Endothelial cell of umbilical vein (primary cell): ENCODE measurements around the gene PPP4R1. TPM values are rescaled to one million over a fixed set of nuclear protein-coding genes. Genes with fewer than 3 reads are reported as not detected.

Experiments used
- BruUV-seq: library from RNA; stranded (reverse); fragments of 400-500 nt; replicated peaks from 2 replicates; lab custom pipeline; 2021; lab: Mats Ljungman, UMichigan
- CTCF ChIA-PET: fragments of 300-600, 350-600 bp; sonication (Branson Sonifier 250); formaldehyde crosslinking; loops from one replicate; lab custom pipeline; 2021; ENCODE audit warnings: antibody characterized with exemption, inconsistent platforms; lab: Charles Lee
- POLR2A ChIA-PET: fragments of 300-600, 350-600 bp; sonication (Branson Sonifier 250); formaldehyde crosslinking; loops from one replicate; lab custom pipeline; 2021; ENCODE audit warnings: antibody characterized with exemption, inconsistent platforms; lab: Charles Lee
- DNase-seq: peaks from one replicate; pipeline ENCODE4 v3.0.0-alpha.2; 2011; ENCODE audit warnings: low read depth, low spot score
- FAIRE-seq: peaks from 2 replicates; lab custom pipeline; 2011; peaks lifted over from hg19 to GRCh38; lab: Jason Lieb, UNC
- H2AFZ ChIP-seq: 2 replicates; pipeline ENCODE4 v1.6.0; 2012; ENCODE audit warnings: low read depth, low read length, control low read depth, inconsistent platforms
- H3K27ac ChIP-seq: 2 replicates; pipeline ENCODE4 v1.5.1; 2011; ENCODE audit warnings: low read depth, mild to moderate bottlenecking, control low read depth, low read length, moderate library complexity; ENCODE audit not compliant: insufficient read depth
- H3K27me3 ChIP-seq, 2 experiments: 2 replicates each; pipeline versions ENCODE4 v1.6.0 to v1.6.1; 2011; ENCODE audit warnings: low read length in 2 of 2, mixed read lengths in 1 of 2; ENCODE audit not compliant: control insufficient read depth in 2 of 2, insufficient read depth in 2 of 2
- H3K36me3 ChIP-seq, 2 experiments: 2 replicates in 1 of 2; 3 replicates in 1 of 2; pipeline ENCODE4 v1.5.1; 2011; ENCODE audit warnings: low read length in 2 of 2, mild to moderate bottlenecking in 1 of 2, moderate library complexity in 1 of 2; ENCODE audit not compliant: control insufficient read depth in 2 of 2, insufficient read depth in 2 of 2; ENCODE audit errors: extremely low read depth in 1 of 2
- H3K4me1 ChIP-seq: 3 replicates; pipeline ENCODE4 v1.5.1; 2011; ENCODE audit warnings: mild to moderate bottlenecking, low read length; ENCODE audit not compliant: control insufficient read depth, insufficient read depth; ENCODE audit errors: extremely low read depth
- H3K4me2 ChIP-seq: 2 replicates; pipeline ENCODE4 v1.6.1; 2011; ENCODE audit warnings: low read length, control low read depth, mixed read lengths; ENCODE audit not compliant: insufficient read depth
- H3K4me3 ChIP-seq, 3 experiments: fragments of 200-600 bp in 1 of 3; sonication (generic), shearing (Covaris generic) in 1 of 3; replicated peaks in 1 of 3; 2 replicates each; pipeline ENCODE4 v1.5.1; 2011 to 2016; ENCODE audit warnings: control low read depth in 3 of 3, low read length in 3 of 3, mild to moderate bottlenecking in 2 of 3, inconsistent platforms in 1 of 3, low read depth in 1 of 3, moderate library complexity in 1 of 3; ENCODE audit not compliant: insufficient read depth in 1 of 3
- H3K79me2 ChIP-seq: 2 replicates; pipeline ENCODE4 v1.6.0; 2012; ENCODE audit warnings: low read length, inconsistent platforms; ENCODE audit not compliant: control insufficient read depth, insufficient read depth
- H3K9ac ChIP-seq: replicated peaks from 2 replicates; pipeline ENCODE3; 2011; ENCODE audit warnings: low read length, control low read depth; ENCODE audit not compliant: insufficient read depth; ENCODE audit errors: extremely low read depth
- H3K9me1 ChIP-seq: replicated peaks from 3 replicates; pipeline ENCODE4 v1.6.0; 2011; ENCODE audit warnings: mild to moderate bottlenecking, low read length; ENCODE audit not compliant: control insufficient read depth, insufficient read depth; ENCODE audit errors: extremely low read depth
- H3K9me3 ChIP-seq: replicated peaks from 2 replicates; pipeline ENCODE4 v1.5.1; 2012; ENCODE audit warnings: low read length, inconsistent platforms; ENCODE audit not compliant: control insufficient read depth, insufficient read depth
- H4K20me1 ChIP-seq: replicated peaks from 2 replicates; pipeline ENCODE3; 2011; ENCODE audit warnings: mild to moderate bottlenecking, low read length; ENCODE audit not compliant: control insufficient read depth, insufficient read depth; ENCODE audit errors: extremely low read depth
- EZH2 ChIP-seq: IDR thresholded peaks from 2 replicates; pipeline ENCODE4 v1.6.1; 2012; ENCODE audit warnings: borderline replicate concordance, low read depth, mild to moderate bottlenecking, moderate library complexity, low read length, inconsistent platforms; ENCODE audit not compliant: severe bottlenecking
- FOS ChIP-seq: IDR thresholded peaks from 2 replicates; pipeline ENCODE4 v1.6.1; 2011; ENCODE audit warnings: mild to moderate bottlenecking, low read length, moderate library complexity, borderline replicate concordance; ENCODE audit not compliant: insufficient read depth
- GATA2 ChIP-seq: IDR thresholded peaks from 2 replicates; pipeline ENCODE4 v1.7.0; 2011; ENCODE audit warnings: low read depth, mild to moderate bottlenecking, moderate library complexity, mixed read lengths, low read length; ENCODE audit not compliant: insufficient read length, insufficient read depth
- JUN ChIP-seq: IDR thresholded peaks from 2 replicates; pipeline ENCODE4 v1.6.1; 2011; ENCODE audit warnings: borderline replicate concordance, low read depth; ENCODE audit not compliant: insufficient read length, insufficient read depth
- MYC ChIP-seq: IDR thresholded peaks from one replicate; pipeline ENCODE4 v1.6.1; 2011; ENCODE audit warnings: mild to moderate bottlenecking, low read depth, low read length
- POLR2A ChIP-seq: IDR thresholded peaks from 2 replicates; pipeline ENCODE4 v1.6.1; 2012; ENCODE audit warnings: low read depth, mild to moderate bottlenecking, control low read depth, low read length
- POLR2AphosphoS5 ChIP-seq: IDR thresholded peaks from 2 replicates; pipeline ENCODE4 v1.6.1; 2012; ENCODE audit warnings: low read depth, mild to moderate bottlenecking, control low read depth, low read length, moderate library complexity; ENCODE audit not compliant: insufficient read depth
- dilution Hi-C: fragments of 300-500 bp; cut with MboI; formaldehyde crosslinking; loops from one replicate; pipeline ENCODE4 v1.15.0; 2019; ENCODE audit warnings: low sequenced_read_pairs; ENCODE audit not compliant: extremely low pct_ligation_motif_present
- intact Hi-C: fragments of 100-400 bp; cut with micrococcal nuclease; formaldehyde crosslinking; loops from one replicate; pipeline ENCODE4 v1.10.0; 2022
- polyA plus RNA-seq, 4 experiments: library from polyadenylated mRNA; depleted of rRNA in 3 of 4; stranded (reverse) in 3 of 4; unstranded in 1 of 4; fragments of >200 nt; gene quantifications; 2 replicates each; pipeline versions ENCODE4 v1.2.1 to v1.2.3, GENCODE V29; 2011 to 2012; ENCODE audit warnings: missing spikeins in 1 of 4
- total RNA-seq: library from RNA; stranded (reverse); gene quantifications from 2 replicates; pipeline ENCODE4 v1.2.3, GENCODE V29; 2021
- TF ChIP-seq, protein P1 (sequence below), 2 donors: IDR thresholded peaks; 1 replicate in 1 of 2; 2 replicates in 1 of 2; pipeline ENCODE4 v1.5.1; 2011; ENCODE audit warnings: low read length in 2 of 2, mild to moderate bottlenecking in 2 of 2, moderate library complexity in 2 of 2, control low read depth in 1 of 2, inconsistent platforms in 1 of 2, low read depth in 1 of 2; ENCODE audit not compliant: insufficient read depth in 1 of 2; ENCODE audit errors: extremely low read depth in 1 of 2
- TF ChIP-seq, protein P2 (sequence below): IDR thresholded peaks from 2 replicates; pipeline ENCODE4 v1.6.1; 2011; ENCODE audit not compliant: insufficient read depth, insufficient read length

PPP4R1 gene
- total and polyA plus RNA-seq, 2 donors (not counting 3 experiments of a cell fraction or from before 2014, with no cell fraction given) = 138 to 152 TPM

- Histone ChIP-seq H3K36me3 (peaks cover 23 to 34% of the 10 kb centered on the region in 2 experiments), H4K20me1 (no peaks in the 10 kb centered on the region)
- TF ChIP-seq GATA2 = no peak
- TF ChIP-seq POLR2A = no peak
- TF ChIP-seq MYC = no peak
- no peak for TF ChIP-seq FOS
- no peak for TF ChIP-seq POLR2AphosphoS5
These were observed 67.9 kb downstream of the PPP4R1 start for GRCh38 chr18:9546468-9546867.

DNA sequence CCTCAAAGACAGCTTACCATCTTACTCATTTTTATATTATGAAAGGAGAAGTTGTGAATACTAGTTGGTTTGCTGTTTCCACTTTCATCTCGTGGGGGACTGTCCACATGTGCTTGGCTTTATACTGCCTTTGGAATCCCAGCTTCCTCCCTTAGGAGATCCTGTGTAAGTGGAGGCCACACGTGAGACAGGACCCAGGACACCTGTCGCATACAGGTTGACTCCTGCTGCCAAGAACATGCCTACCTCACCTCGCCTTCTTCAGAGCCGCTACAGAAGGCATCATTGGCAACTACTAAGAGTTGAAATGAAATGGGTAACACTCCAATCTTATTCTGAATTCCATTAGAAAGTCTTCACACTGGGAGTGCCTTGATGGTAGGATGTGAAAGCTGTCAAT lies 69.3 kb downstream of the PPP4R1 start:
- Histone ChIP-seq H3K9me1 (no peaks in the 10 kb centered on the region), H3K9ac (no peak overlapping the region), H3K27me3 (no peaks in the 10 kb centered on the region), H3K9me3 (no peaks in the 10 kb centered on the region), H3K4me2 (no peak overlapping the region), H3K36me3 (peaks cover 20 to 25% of the 10 kb centered on the region in 2 experiments), H2AFZ (no peak overlapping the region), H3K79me2 (no peaks in the 10 kb centered on the region), H3K4me1 (no peaks in the 10 kb centered on the region), H3K27ac (no peak overlapping the region), H3K4me3 (no peak overlapping the region), H4K20me1 (no peaks in the 10 kb centered on the region)
- intact Hi-C loops = no loop called here
- no peak for FAIRE-seq
- BruUV-seq = no TSS peak
- ChIA-PET CTCF (interaction anchor here (0.7 to 1.2 kb wide), 2 partner anchors 17 to 31 kb away, joined by 3 to 4 read pairs; no protein-coding TSS in a partner anchor), POLR2A (no interaction called here)
- no peak for DNase-seq
- dilution Hi-C loops = no loop called here
- TF ChIP-seq, protein P1, sequence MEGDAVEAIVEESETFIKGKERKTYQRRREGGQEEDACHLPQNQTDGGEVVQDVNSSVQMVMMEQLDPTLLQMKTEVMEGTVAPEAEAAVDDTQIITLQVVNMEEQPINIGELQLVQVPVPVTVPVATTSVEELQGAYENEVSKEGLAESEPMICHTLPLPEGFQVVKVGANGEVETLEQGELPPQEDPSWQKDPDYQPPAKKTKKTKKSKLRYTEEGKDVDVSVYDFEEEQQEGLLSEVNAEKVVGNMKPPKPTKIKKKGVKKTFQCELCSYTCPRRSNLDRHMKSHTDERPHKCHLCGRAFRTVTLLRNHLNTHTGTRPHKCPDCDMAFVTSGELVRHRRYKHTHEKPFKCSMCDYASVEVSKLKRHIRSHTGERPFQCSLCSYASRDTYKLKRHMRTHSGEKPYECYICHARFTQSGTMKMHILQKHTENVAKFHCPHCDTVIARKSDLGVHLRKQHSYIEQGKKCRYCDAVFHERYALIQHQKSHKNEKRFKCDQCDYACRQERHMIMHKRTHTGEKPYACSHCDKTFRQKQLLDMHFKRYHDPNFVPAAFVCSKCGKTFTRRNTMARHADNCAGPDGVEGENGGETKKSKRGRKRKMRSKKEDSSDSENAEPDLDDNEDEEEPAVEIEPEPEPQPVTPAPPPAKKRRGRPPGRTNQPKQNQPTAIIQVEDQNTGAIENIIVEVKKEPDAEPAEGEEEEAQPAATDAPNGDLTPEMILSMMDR (IDR thresholded peaks at IDR 0.05; ENCODE audit: extremely low read depth in 1 of 2, insufficient read depth in 1 of 2, low read depth in 1 of 2, low read length in 2 of 2) = no peak
- no peak for TF ChIP-seq FOS
- TF ChIP-seq, protein P2, sequence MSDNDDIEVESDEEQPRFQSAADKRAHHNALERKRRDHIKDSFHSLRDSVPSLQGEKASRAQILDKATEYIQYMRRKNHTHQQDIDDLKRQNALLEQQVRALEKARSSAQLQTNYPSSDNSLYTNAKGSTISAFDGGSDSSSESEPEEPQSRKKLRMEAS = no peak
- TF ChIP-seq EZH2 = no peak
- TF ChIP-seq JUN = no peak
- TF ChIP-seq POLR2AphosphoS5 = no peak
- no peak for TF ChIP-seq MYC
- TF ChIP-seq POLR2A = no peak
- no peak for TF ChIP-seq GATA2

More at GRCh38 chr18:9546468-9546867, 67.9 kb downstream of the PPP4R1 start:
- no TSS peak for BruUV-seq
- Histone ChIP-seq H3K4me2 (no peak overlapping the region), H3K9me3 (no peaks in the 10 kb centered on the region), H3K9ac (no peak overlapping the region), H3K4me1 (no peaks in the 10 kb centered on the region), H3K9me1 (no peaks in the 10 kb centered on the region), H2AFZ (no peak overlapping the region), H3K4me3 (no peak overlapping the region), H3K27ac (no peak overlapping the region), H3K79me2 (no peaks in the 10 kb centered on the region), H3K27me3 (no peaks in the 10 kb centered on the region)
- intact Hi-C loops = no loop called here
- CTCF ChIA-PET = no interaction called here
- dilution Hi-C loops = no loop called here
- FAIRE-seq (no peak), DNase-seq (no peak)
- POLR2A ChIA-PET = no interaction called here
